Measurements from ENCODE around the gene TRIM63. TPM values are rescaled to one million over a fixed set of nuclear protein-coding genes. Genes with fewer than 3 reads are reported as not detected.

The TRIM63 gene
- total RNA-seq, 4 donors from 2014 or later = 0.60 to 0.74 TPM; not detected in 2

DNA sequence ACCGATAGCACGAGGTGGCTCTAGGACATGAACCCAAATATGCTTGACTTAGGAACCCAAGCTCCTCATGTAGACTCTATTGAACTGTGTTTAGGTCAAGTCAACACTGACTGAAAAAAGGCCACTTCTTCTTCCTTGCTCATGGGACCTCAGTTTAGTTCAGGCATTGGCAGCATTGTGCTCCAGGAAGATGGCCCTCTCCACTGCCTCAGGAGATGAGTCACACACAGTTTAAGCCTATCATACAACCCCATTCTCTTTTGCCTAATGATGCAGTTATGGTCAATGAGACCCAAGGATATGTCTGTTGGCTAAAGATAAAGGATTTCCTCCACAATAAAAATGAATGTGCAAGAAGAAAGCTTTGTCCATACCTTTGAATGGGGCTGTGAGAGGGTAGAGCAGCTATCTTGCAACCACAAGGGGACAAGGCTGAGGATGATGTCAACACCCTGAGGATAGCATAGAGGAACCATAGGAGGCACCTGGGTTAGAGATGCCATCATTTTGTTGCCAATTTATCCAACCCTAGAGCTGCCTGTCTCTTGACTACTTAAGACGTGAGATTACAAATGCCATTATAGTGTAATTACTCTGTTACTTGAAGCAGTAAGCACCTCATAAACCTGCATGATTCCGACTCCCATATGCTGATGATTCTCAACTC lies 3.0 kb upstream of the TRIM63 start:
- DNase-seq (ENCODE audit: low spot score) (no peak), ATAC-seq (ENCODE audit: low FRiP score) (no peak)
- TF ChIP-seq, protein P1, sequence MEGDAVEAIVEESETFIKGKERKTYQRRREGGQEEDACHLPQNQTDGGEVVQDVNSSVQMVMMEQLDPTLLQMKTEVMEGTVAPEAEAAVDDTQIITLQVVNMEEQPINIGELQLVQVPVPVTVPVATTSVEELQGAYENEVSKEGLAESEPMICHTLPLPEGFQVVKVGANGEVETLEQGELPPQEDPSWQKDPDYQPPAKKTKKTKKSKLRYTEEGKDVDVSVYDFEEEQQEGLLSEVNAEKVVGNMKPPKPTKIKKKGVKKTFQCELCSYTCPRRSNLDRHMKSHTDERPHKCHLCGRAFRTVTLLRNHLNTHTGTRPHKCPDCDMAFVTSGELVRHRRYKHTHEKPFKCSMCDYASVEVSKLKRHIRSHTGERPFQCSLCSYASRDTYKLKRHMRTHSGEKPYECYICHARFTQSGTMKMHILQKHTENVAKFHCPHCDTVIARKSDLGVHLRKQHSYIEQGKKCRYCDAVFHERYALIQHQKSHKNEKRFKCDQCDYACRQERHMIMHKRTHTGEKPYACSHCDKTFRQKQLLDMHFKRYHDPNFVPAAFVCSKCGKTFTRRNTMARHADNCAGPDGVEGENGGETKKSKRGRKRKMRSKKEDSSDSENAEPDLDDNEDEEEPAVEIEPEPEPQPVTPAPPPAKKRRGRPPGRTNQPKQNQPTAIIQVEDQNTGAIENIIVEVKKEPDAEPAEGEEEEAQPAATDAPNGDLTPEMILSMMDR (IDR thresholded peaks at IDR 0.05) = no peak

DNA sequence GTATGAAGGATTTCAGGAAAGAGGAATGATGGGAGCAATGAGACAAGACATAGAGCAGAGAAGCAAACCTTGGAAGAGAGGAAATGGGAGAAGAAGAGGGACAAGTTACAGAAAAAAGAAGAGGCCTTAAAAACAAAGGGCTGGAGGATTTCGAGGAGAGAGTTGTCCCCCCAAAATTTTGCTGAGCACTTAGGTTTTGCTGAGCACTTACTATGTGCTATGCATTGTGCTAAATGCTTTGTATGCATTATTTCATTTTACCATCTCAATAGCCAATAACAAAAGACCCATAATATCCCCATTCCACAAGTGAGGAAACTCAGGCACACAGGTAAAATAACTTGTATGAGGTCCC lies 2.5 kb upstream of the TRIM63 start:
- ATAC-seq (ENCODE audit: low FRiP score) (no peak), DNase-seq (ENCODE audit: low spot score) (no peak)
- TF ChIP-seq, protein P1 (IDR thresholded peaks at IDR 0.05) = no peak

DNA sequence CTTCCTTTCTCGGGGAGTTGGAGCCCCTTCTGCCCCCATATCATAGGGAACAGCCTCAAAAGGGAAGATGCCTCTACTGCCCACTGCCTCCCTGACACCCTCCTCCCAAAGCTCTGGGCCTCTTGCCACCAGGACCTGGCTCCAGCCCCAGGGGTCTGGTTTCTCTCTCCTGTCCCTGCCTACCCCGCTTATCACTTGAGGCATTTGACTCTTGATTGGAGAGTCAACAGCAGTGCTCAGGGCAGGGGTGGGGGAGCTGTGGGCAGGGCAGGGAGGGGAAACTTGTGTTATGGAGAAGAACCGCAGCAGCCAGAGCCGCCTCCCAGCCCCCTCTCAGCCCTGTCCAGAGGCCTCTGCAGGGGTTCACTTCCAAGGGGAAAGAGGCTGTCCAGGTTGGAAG lies 573 bp downstream of the TRIM63 start:
- TF ChIP-seq, protein P1 (IDR thresholded peaks at IDR 0.05) = no peak
- no peak for DNase-seq (ENCODE audit: low spot score)
- peak; percentile 5 for ATAC-seq (ENCODE audit: low FRiP score)

DNA sequence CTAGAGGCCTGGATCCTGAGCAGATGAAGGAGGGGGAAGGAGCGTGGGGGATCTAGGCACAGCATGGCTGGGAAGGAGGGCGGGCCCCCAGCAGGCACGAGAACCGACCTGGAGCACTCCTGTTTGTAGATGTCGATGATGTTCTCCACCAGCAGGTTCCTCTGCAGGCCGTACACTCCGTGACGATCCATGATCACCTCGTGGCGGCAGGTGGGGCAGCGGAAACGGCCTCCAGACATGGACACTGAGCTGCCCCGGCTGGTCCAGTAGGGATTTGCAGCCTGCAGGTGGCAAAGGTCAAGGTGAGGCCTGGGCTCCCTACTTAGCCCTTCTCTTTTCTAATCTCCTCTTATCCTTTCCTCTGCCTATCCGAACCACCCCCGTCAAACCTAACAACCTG lies 1.3 kb downstream of the TRIM63 start:
- TF ChIP-seq, protein P1 (IDR thresholded peaks at IDR 0.05) = no peak
- no peak for DNase-seq (ENCODE audit: low spot score)
- peak; percentile 16 for ATAC-seq (ENCODE audit: low FRiP score)

DNA sequence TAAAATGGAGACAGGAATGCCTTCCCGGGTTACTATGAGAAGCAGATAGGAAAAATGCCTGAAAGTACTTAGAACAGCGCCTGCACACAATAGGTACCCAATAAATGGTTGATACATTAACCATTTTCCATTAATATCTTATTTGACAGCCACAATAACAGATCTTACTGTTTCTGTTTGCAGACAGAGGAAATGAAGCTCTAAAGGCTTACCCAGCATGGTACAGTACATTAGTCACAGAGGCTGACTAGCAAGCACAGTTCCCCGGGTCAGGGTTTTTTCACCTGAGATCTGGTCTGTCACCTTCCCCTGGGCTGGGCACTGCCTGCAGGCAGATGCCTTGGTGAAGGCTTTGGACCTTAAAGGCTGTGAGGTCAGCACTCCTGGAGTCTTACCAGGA lies 2.9 kb downstream of the TRIM63 start:
- DNase-seq (ENCODE audit: low spot score) (no peak), ATAC-seq (ENCODE audit: low FRiP score) (no peak)
- TF ChIP-seq, protein P1 (IDR thresholded peaks at IDR 0.05) = no peak

DNA sequence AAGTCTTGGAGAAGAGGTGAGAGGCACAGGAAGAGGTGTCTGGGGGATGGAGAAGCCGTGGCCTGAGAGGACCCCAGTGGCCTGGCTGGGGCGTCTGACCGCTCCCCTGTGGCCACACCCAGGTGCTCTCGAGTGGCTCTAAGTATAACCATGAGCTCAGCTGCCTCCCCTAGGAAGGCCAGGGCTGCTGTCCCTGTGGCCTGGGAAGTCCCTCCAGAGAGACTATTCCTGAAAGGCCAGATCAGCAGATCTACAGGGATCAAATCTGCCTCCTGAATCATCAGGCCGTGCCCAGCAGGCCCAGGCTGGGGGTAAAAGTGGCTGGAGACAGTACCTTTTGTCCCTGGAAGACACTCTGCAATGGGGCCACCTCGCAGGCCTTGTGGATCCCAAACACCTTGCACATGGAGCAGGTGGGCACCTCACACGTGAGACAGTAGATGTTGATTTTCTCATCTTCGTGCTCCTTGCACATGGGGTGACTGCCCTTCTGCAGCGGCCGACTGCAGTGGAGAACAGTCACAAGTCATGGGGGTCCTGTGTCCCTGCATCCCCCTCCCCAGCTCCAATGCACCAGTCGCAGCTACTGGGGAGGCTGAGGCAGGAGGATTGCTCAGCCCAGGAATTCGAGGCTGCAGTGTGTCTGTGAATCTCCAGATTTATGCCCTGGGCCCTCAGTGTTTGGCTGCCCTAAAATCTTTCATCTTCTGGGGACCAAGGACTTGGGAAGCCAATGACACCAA lies 6.4 kb downstream of the TRIM63 start:
- DNase-seq (ENCODE audit: low spot score) = no peak
- ATAC-seq (ENCODE audit: low FRiP score) = no peak
- TF ChIP-seq, protein P1 (IDR thresholded peaks at IDR 0.05) = no peak

DNA sequence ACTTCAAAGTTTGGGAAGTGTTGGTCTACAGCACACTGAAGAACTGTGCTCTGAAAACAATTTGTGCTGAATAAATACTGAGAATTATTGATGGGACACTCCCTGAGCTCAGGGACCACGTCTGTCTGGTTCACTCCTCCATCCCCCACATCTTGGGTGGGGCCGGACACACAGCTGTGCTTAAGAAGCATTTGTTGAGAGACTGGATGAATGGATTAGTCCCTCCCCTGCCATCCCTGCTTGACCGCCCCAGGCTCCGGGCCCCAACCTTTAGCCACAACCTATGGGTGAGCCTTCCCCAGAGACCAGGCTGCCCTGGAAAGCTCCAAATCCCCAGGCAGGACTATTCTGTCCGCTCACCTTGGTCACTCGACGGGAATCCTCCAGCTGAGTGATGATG lies 7.5 kb downstream of the TRIM63 start:
- TF ChIP-seq, protein P1 (IDR thresholded peaks at IDR 0.05) = no peak
- ATAC-seq (ENCODE audit: low FRiP score) = no peak
- DNase-seq (ENCODE audit: low spot score) = no peak
